Neural crest cell (in vitro differentiated cells): Measurements from ENCODE around the gene CCDC138. TPM values are rescaled to one million over a fixed set of nuclear protein-coding genes. Genes with fewer than 3 reads are reported as not detected.

Experiments
- DNase-seq: peaks from one replicate; pipeline ENCODE4 v3.0.0; 2021; ENCODE audit warnings: low read depth, mixed read lengths, low spot score
- H3K27ac Mint-ChIP-seq: one replicate; pipeline ENCODE4 v1.8.0; 2021; ENCODE audit warnings: mild to moderate bottlenecking, mixed read lengths; ENCODE audit not compliant: unreplicated experiment
- H3K27me3 Mint-ChIP-seq: 2 replicates; pipeline ENCODE4 v1.8.0; 2021; ENCODE audit warnings: low read depth, mild to moderate bottlenecking, mixed read lengths
- H3K36me3 Mint-ChIP-seq: 2 replicates; pipeline ENCODE4 v1.8.0; 2021; ENCODE audit warnings: low read depth, mild to moderate bottlenecking, mixed read lengths
- H3K4me1 Mint-ChIP-seq: 2 replicates; pipeline ENCODE4 v1.8.0; 2021; ENCODE audit warnings: mixed read lengths
- H3K4me3 Mint-ChIP-seq: one replicate; pipeline ENCODE4 v1.8.0; 2021; ENCODE audit warnings: mild to moderate bottlenecking, mixed read lengths
- H3K9me3 Mint-ChIP-seq: 2 replicates; pipeline ENCODE4 v1.8.0; 2021; ENCODE audit warnings: mixed read lengths
- total RNA-seq: library from RNA; stranded (reverse); gene quantifications from 2 replicates; pipeline ENCODE4 v1.2.1, GENCODE V29; 2021
- TF ChIP-seq, protein P1 (sequence below): fragments of 200-600 bp; sonication (generic); conservative IDR thresholded peaks from 2 replicates; pipeline ENCODE4 v1.5.0; 2021; ENCODE audit warnings: antibody characterized with exemption, mild to moderate bottlenecking

Gene CCDC138
- total RNA-seq, 1 donor from 2014 or later = 39.7 TPM

DNA sequence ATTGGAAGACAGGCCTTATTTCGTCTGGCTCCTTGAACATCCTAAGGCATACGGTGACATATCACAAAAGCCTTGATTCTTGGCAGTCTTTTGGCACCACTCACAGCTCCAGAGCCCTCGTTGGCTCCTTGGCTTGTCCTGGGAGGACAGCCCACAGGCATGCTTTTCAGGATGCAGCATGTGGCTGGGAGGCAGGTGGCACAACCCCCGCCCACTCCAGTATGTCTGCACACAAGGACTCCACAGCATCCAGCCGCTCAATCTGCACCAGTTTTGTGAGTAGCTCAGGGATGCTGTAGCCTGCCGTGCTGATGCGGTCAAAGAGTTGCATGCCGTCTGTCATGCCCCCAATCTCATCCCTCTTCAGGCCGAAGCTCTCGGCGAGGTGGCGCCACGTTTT is 110.2 kb downstream of the CCDC138 start:
- no peak for DNase-seq
- peaks cover 10% of the 10 kb centered on the region for H3K36me3 Mint-ChIP-seq

DNA sequence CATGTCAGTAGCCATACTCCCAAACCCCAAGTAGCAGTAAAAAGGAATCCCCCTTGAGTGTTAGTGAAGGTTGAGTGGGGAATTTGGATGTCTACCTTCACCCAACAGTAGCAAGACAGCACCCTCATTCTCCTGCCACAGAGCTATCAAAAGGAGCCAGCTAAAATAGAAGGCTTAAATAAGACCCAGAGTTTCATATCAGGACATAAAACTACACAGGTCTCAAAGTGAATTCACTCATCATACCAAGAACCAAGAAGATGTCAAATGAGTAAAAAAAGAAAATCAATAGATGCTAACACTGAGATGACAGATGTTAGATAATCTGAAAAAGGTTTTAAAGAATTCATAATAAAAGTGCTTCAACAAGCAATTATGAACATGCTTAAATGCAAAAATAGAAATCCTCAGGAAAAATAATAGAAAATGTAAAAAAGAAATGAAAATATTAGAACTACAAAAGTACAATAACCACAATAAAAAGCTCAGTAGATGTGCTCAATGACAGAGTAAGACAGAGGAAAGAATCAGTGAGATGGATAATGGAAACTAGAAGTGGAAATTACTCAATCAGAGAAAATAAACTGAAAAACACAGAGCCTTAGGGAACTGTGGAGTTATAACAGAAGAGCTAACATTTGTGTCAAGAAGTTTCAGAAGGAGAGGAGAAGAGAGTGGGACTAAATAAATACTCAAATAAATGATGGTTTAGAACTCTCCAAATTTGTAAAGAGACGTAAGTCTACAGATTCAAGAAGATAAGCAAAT is 111.9 kb downstream of the CCDC138 start:
- H3K9me3 Mint-ChIP-seq = peaks cover 7% of the 10 kb centered on the region
- H3K27ac Mint-ChIP-seq = no peak overlapping the region
- H3K27me3 Mint-ChIP-seq = no peaks in the 10 kb centered on the region
- no peak overlapping the region for H3K4me3 Mint-ChIP-seq
- no peaks in the 10 kb centered on the region for H3K4me1 Mint-ChIP-seq
- H3K36me3 Mint-ChIP-seq = peaks cover 11% of the 10 kb centered on the region
- TF ChIP-seq, protein P1, sequence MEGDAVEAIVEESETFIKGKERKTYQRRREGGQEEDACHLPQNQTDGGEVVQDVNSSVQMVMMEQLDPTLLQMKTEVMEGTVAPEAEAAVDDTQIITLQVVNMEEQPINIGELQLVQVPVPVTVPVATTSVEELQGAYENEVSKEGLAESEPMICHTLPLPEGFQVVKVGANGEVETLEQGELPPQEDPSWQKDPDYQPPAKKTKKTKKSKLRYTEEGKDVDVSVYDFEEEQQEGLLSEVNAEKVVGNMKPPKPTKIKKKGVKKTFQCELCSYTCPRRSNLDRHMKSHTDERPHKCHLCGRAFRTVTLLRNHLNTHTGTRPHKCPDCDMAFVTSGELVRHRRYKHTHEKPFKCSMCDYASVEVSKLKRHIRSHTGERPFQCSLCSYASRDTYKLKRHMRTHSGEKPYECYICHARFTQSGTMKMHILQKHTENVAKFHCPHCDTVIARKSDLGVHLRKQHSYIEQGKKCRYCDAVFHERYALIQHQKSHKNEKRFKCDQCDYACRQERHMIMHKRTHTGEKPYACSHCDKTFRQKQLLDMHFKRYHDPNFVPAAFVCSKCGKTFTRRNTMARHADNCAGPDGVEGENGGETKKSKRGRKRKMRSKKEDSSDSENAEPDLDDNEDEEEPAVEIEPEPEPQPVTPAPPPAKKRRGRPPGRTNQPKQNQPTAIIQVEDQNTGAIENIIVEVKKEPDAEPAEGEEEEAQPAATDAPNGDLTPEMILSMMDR = no peak
- no peak for DNase-seq

More for the DNA sequence above, 110.2 kb downstream of the CCDC138 start:
- no peak overlapping the region for H3K27ac Mint-ChIP-seq
- no peak overlapping the region for H3K4me3 Mint-ChIP-seq
- no peaks in the 10 kb centered on the region for H3K4me1 Mint-ChIP-seq
- H3K27me3 Mint-ChIP-seq = no peaks in the 10 kb centered on the region
- peaks cover 5% of the 10 kb centered on the region for H3K9me3 Mint-ChIP-seq
- TF ChIP-seq, protein P1 = no peak

DNA sequence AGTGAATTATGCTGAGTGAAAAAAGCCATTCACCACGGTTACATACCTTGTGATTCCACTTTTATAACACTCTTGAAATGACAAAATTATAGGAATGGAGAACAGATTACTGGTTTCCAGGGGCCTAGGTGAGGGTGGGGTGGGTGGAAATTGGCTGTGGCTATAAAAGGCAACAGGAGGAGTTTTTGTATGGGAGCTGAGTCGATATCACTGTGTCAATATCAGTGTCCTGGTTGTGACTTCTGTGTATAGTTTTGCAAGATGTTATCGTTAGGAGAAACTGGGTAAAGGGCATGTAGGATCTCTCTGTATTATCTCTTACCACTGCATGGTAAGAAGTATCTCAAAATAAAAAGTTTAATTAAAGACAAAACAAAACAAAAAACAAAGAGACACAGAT is 118.1 kb downstream of the CCDC138 start:
- Mint-ChIP-seq H3K27me3 (no peaks in the 10 kb centered on the region), H3K27ac (no peak overlapping the region), H3K9me3 (peaks cover 7% of the 10 kb centered on the region), H3K4me3 (no peak overlapping the region), H3K36me3 (peaks cover 8% of the 10 kb centered on the region), H3K4me1 (no peaks in the 10 kb centered on the region)
- TF ChIP-seq, protein P1 = no peak
- DNase-seq = no peak

DNA sequence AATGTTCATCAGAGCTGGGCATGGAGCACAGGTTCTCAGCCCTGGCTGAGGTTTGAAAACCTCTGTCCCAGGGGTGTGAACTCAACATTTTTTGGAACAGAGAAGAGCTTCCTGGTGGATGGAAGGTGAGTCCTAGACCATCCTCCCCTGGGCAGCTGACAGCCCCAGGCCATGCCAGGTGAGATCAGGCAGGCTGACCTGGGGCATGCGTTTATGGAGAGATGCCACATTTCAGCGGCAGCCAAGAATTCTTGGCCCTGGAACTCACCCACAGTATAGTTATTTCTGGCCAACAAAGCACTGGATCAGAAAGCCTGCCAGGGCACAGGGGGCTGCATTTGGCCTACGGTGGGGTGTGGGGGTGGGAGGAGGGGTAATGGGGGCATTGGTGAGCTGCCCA is 118.6 kb downstream of the CCDC138 start:
- peaks cover 7% of the 10 kb centered on the region for H3K9me3 Mint-ChIP-seq
- no peaks in the 10 kb centered on the region for H3K27me3 Mint-ChIP-seq
- no peak overlapping the region for H3K27ac Mint-ChIP-seq
- no peaks in the 10 kb centered on the region for H3K4me1 Mint-ChIP-seq
- H3K36me3 Mint-ChIP-seq = peaks cover 6% of the 10 kb centered on the region
- TF ChIP-seq, protein P1 = no peak
- no peak for DNase-seq
- H3K4me3 Mint-ChIP-seq = no peak overlapping the region

DNA sequence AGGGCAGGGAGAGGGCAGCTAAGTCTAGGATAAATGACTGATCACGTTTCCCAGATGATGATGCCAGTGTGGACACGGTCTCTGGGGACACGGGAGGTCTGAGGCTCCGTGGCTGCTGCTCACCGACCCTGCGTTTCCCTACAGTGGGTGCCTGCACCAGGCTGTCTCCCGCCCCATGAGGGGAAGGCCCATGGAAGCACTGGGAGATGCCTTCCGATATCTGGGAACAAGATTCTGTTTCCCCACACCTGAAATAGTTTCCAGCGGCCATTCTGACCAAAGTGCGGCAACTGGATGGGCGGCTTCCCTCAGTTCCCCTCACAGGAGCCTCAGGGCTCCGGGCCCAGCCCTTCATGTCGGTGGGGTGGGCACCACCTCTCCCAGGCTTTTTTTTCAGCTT is 119.3 kb downstream of the CCDC138 start:
- H3K4me1 Mint-ChIP-seq = no peaks in the 10 kb centered on the region
- no peak overlapping the region for H3K4me3 Mint-ChIP-seq
- DNase-seq = no peak
- TF ChIP-seq, protein P1 = no peak
- peaks cover 7% of the 10 kb centered on the region for H3K9me3 Mint-ChIP-seq
- H3K27me3 Mint-ChIP-seq = no peaks in the 10 kb centered on the region
- H3K36me3 Mint-ChIP-seq = peaks cover 6% of the 10 kb centered on the region
- H3K27ac Mint-ChIP-seq = no peak overlapping the region
